HEK293 (cell line): ENCODE measurements around the gene ISOC1.

Experiments
- EGR2 ChIP-seq: fragments of 450-650 bp; formaldehyde crosslinking; IDR thresholded peaks from 2 replicates; pipeline ENCODE4 v1.5.1; 2016; ENCODE audit warnings: low read depth, missing biosample characterization, missing genetic modification characterization
- INSM2 ChIP-seq: fragments of 450-650 bp; formaldehyde crosslinking; IDR thresholded peaks from 2 replicates; pipeline ENCODE4 v1.5.1; 2016; ENCODE audit warnings: missing biosample characterization, missing genetic modification characterization
- KLF1 ChIP-seq: fragments of 450-650 bp; formaldehyde crosslinking; IDR thresholded peaks from 2 replicates; pipeline ENCODE4 v1.5.1; 2016; ENCODE audit warnings: missing biosample characterization, missing genetic modification characterization
- PBX3 ChIP-seq: sonication (generic); formaldehyde crosslinking; IDR thresholded peaks from 2 replicates; pipeline ENCODE4 v1.8.1; 2022; ENCODE audit warnings: mild to moderate bottlenecking, moderate library complexity, missing genetic modification reagents
- PRDM1 ChIP-seq: fragments of 450-650 bp; formaldehyde crosslinking; IDR thresholded peaks from 2 replicates; pipeline ENCODE4; 2016; ENCODE audit warnings: missing biosample characterization, missing genetic modification characterization
- RBAK ChIP-seq: fragments of 450-650 bp; formaldehyde crosslinking; IDR thresholded peaks from 2 replicates; pipeline ENCODE4 v1.5.1; 2016; ENCODE audit warnings: missing biosample characterization, missing genetic modification characterization
- SCRT1 ChIP-seq: fragments of 450-650 bp; formaldehyde crosslinking; IDR thresholded peaks from 2 replicates; pipeline ENCODE4 v1.5.1; 2016; ENCODE audit warnings: missing biosample characterization, missing genetic modification characterization, borderline replicate concordance
- SCRT2 ChIP-seq: fragments of 450-650 bp; formaldehyde crosslinking; IDR thresholded peaks from 2 replicates; pipeline ENCODE4 v1.5.1; 2016; ENCODE audit warnings: missing biosample characterization, missing genetic modification characterization
- TCF7L2 ChIP-seq: IDR thresholded peaks from 2 replicates; pipeline ENCODE4 v1.6.1; 2011; ENCODE audit warnings: low read depth, mild to moderate bottlenecking, inconsistent platforms, low read length, moderate library complexity, borderline replicate concordance
- ZBTB20 ChIP-seq: fragments of 450-650 bp; formaldehyde crosslinking; IDR thresholded peaks from 2 replicates; pipeline ENCODE4 v1.5.1; 2016; ENCODE audit warnings: missing biosample characterization, missing genetic modification characterization
- ZNF148 ChIP-seq: fragments of 450-650 bp; formaldehyde crosslinking; IDR thresholded peaks from 2 replicates; pipeline ENCODE4 v1.5.0; 2017; ENCODE audit warnings: missing biosample characterization, missing genetic modification characterization, borderline replicate concordance
- ZNF18 ChIP-seq: fragments of 450-650 bp; formaldehyde crosslinking; IDR thresholded peaks from 2 replicates; pipeline ENCODE4 v1.5.1; 2016; ENCODE audit warnings: missing biosample characterization, missing genetic modification characterization
- ZNF184 ChIP-seq: fragments of 450-650 bp; IDR thresholded peaks from 2 replicates; pipeline ENCODE4 v1.5.1; 2018; ENCODE audit warnings: missing biosample characterization, mild to moderate bottlenecking, missing genetic modification characterization
- ZNF221 ChIP-seq: fragments of 450-650 bp; formaldehyde crosslinking; IDR thresholded peaks from 2 replicates; pipeline ENCODE4 v1.5.1; 2017; ENCODE audit warnings: missing biosample characterization, missing genetic modification characterization, borderline replicate concordance
- ZNF311 ChIP-seq: fragments of 450-650 bp; formaldehyde crosslinking; IDR thresholded peaks from 2 replicates; pipeline ENCODE4 v1.5.1; 2017; ENCODE audit warnings: missing biosample characterization, missing genetic modification characterization, borderline replicate concordance
- ZNF341 ChIP-seq: fragments of 450-650 bp; formaldehyde crosslinking; IDR thresholded peaks from 2 replicates; pipeline ENCODE4; 2016; ENCODE audit warnings: low read depth, missing biosample characterization, missing genetic modification characterization
- ZNF394 ChIP-seq: fragments of 450-650 bp; formaldehyde crosslinking; IDR thresholded peaks from 2 replicates; pipeline ENCODE4 v1.5.1; 2016; ENCODE audit warnings: missing biosample characterization, missing genetic modification characterization, mild to moderate bottlenecking, moderate library complexity, borderline replicate concordance
- ZNF529 ChIP-seq: fragments of 450-650 bp; formaldehyde crosslinking; IDR thresholded peaks from 2 replicates; pipeline ENCODE4 v1.5.1; 2017; ENCODE audit warnings: missing genetic modification characterization, missing biosample characterization; ENCODE audit not compliant: insufficient replicate concordance
- ZNF561 ChIP-seq: fragments of 450-650 bp; IDR thresholded peaks from 2 replicates; pipeline ENCODE4 v1.5.1; 2018; ENCODE audit warnings: missing biosample characterization, missing genetic modification characterization, borderline replicate concordance
- ZNF600 ChIP-seq: fragments of 450-650 bp; formaldehyde crosslinking; IDR thresholded peaks from 2 replicates; pipeline ENCODE4 v1.5.1; 2016; ENCODE audit warnings: missing biosample characterization, missing genetic modification characterization
- ZNF658 ChIP-seq: fragments of 450-650 bp; formaldehyde crosslinking; IDR thresholded peaks from 2 replicates; pipeline ENCODE4; 2016; ENCODE audit warnings: missing biosample characterization, missing genetic modification characterization
- ZNF660 ChIP-seq: fragments of 450-650 bp; IDR thresholded peaks from 2 replicates; pipeline ENCODE4 v1.5.1; 2018; ENCODE audit warnings: missing biosample characterization, mild to moderate bottlenecking, missing genetic modification characterization
- ZNF777 ChIP-seq: fragments of 450-650 bp; formaldehyde crosslinking; IDR thresholded peaks from 2 replicates; pipeline ENCODE4 v1.5.1; 2017; ENCODE audit warnings: missing biosample characterization, missing genetic modification characterization, borderline replicate concordance
- ZSCAN30 ChIP-seq: fragments of 450-650 bp; IDR thresholded peaks from 2 replicates; pipeline ENCODE4 v1.5.1; 2018; ENCODE audit warnings: missing biosample characterization, mild to moderate bottlenecking, missing genetic modification characterization, moderate library complexity

Gene ISOC1

DNA sequence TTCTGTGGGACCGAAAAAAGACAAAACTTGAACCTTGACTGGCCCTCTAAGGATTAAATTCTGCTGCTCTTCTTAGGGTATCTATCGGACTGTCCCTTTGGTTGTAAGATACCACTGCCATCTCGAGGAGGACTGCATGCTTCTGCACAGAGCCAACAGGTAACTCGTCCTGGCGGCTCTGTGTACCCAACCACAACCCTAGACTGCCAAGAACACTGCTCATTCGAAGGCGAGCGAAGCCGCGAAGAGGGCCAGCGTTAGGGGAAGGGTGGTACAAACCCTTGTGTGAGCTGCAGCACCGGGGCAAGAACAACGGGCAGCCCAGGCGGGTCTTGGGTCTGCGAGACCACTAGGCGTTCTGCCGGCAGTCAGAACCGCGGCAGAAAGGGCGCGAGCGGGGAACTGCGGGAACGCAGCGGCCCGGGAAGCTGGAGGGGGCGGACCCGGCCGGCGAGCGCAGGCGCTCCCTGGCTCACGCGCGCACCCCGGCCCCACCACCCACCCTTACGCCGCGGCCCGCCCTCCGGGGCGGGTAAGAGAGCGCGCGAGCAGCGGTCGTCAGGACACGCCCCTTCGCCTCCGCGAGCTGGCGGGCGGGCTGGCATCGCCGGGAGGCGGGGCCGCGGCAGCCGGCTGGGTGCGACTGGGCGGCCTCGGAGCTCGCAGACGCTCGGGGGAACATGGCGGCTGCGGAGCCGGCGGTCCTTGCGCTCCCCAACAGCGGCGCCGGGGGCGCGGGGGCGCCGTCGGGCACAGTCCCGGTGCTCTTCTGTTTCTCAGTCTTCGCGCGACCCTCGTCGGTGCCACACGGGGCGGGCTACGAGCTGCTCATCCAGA, at the start of gene ISOC1 (continued):
- TF ChIP-seq ZNF221 (no peak), SCRT2 (tag by site-specific recombination) (peak; percentile 99), ZBTB20 (tag by site-specific recombination) (peak; percentile 94), TCF7L2 (no peak), PRDM1 (tag by site-specific recombination) (no peak), ZNF184 (tag by site-specific recombination) (peak; percentile 19; the same call in 1 of the 2 replicates), INSM2 (peak; percentile 51; the same call in 1 of the 2 replicates), PBX3 (CRISPR knock-in tag) (0 out of 2 replicates have a peak, but pooled peaks have one; percentile 48), ZNF148 (tag by site-specific recombination) (no peak), ZNF529 (tag by site-specific recombination) (no peak), ZNF561 (tag by site-specific recombination) (peak; percentile 99), RBAK (tag by site-specific recombination) (no peak), SCRT1 (tag by site-specific recombination) (peak; percentile 96), KLF1 (no peak; the same call in none of the 2 replicates), EGR2 (tag by site-specific recombination) (no peak), ZNF777 (tag by site-specific recombination) (peak; percentile 50; the same call in 1 of the 2 replicates), ZSCAN30 (peak; percentile 29; the same call in 1 of the 2 replicates), ZNF658 (tag by site-specific recombination) (no peak), ZNF341 (tag by site-specific recombination) (no peak), ZNF660 (peak; percentile 74), ZNF18 (no peak), ZNF311 (tag by site-specific recombination) (no peak), ZNF394 (tag by site-specific recombination) (peak; percentile 38; the same call in 1 of the 2 replicates), ZNF600 (tag by site-specific recombination) (peak; percentile 98)
